ENCODE measurements around the gene ENPP6. TPM values are rescaled to one million over a fixed set of nuclear protein-coding genes. Genes with fewer than 3 reads are reported as not detected.

ENPP6 gene
- total and polyA plus RNA-seq, 2 experiments from 2014 or later = 0.11 TPM; not detected in 1

GRCh38 chr4:184259081-184259480, 41.4 kb upstream of the ENPP6 start:
- Histone ChIP-seq H3K79me2 (replicated peaks; ENCODE audit: insufficient read depth) (no peaks in the 10 kb centered on the region), H3K9me2 (ENCODE audit: insufficient read depth) (no peaks in the 10 kb centered on the region), H3K36me3 (ENCODE audit: insufficient read depth) (no peaks in the 10 kb centered on the region), H2AFZ (no peak overlapping the region), H3K27ac (ENCODE audit: low read depth) (no peak overlapping the region), H3K4me3 (no peak overlapping the region), H3F3A (replicated peaks; ENCODE audit: low read depth) (no peaks in the 10 kb centered on the region), H3K4me1 (ENCODE audit: insufficient read depth) (peaks cover 3% of the 10 kb centered on the region; the same call in 1 of the 2 replicates), H3K27me3 (ENCODE audit: insufficient read depth) (no peaks in the 10 kb centered on the region), H3K4me2 (no peak overlapping the region), H4K20me1 (replicated peaks; ENCODE audit: insufficient read depth) (no peaks in the 10 kb centered on the region)
- Mint-ChIP-seq H3K4me1 (peaks cover 6% of the 10 kb centered on the region; the same call in 2 of the 3 replicates), H3K36me3 (ENCODE audit: low read depth) (no peaks in the 10 kb centered on the region), H3K9me3 (peaks cover 3% of the 10 kb centered on the region; the same call in 1 of the 3 replicates), H3K27ac (no peak overlapping the region), H3K27me3 (ENCODE audit: insufficient read depth, low read depth, poor library complexity) (no peaks in the 10 kb centered on the region), H3K4me3 (no peak overlapping the region)
- ATAC-seq (no peak), DNase-seq (ENCODE audit: low spot score) (no peak)
- no peak for TF ChIP-seq ZNF331 (CRISPR knock-in tag; IDR thresholded peaks at IDR 0.05; ENCODE audit: low read depth)
- no peak for TF ChIP-seq ZNF462 (CRISPR knock-in tag; IDR thresholded peaks at IDR 0.05)
- TF ChIP-seq CREB1 (CRISPR knock-in tag; IDR thresholded peaks at IDR 0.05; ENCODE audit: low read depth) = no peak
- TF ChIP-seq EZH2 (IDR thresholded peaks at IDR 0.05; ENCODE audit: low read depth, unreplicated experiment) = no peak
- no peak for TF ChIP-seq ZNF114 (CRISPR knock-in tag; IDR thresholded peaks at IDR 0.05)
- TF ChIP-seq, protein P1, sequence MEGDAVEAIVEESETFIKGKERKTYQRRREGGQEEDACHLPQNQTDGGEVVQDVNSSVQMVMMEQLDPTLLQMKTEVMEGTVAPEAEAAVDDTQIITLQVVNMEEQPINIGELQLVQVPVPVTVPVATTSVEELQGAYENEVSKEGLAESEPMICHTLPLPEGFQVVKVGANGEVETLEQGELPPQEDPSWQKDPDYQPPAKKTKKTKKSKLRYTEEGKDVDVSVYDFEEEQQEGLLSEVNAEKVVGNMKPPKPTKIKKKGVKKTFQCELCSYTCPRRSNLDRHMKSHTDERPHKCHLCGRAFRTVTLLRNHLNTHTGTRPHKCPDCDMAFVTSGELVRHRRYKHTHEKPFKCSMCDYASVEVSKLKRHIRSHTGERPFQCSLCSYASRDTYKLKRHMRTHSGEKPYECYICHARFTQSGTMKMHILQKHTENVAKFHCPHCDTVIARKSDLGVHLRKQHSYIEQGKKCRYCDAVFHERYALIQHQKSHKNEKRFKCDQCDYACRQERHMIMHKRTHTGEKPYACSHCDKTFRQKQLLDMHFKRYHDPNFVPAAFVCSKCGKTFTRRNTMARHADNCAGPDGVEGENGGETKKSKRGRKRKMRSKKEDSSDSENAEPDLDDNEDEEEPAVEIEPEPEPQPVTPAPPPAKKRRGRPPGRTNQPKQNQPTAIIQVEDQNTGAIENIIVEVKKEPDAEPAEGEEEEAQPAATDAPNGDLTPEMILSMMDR (conservative IDR thresholded peaks at IDR 0.05; ENCODE audit: low read depth in 2 of 2) = no peak
- no peak for TF ChIP-seq EZH2phosphoT487 (IDR thresholded peaks at IDR 0.05; ENCODE audit: unreplicated experiment)
- no peak for TF ChIP-seq REST (IDR thresholded peaks at IDR 0.05; ENCODE audit: unreplicated experiment)
- TF ChIP-seq NANOG (IDR thresholded peaks at IDR 0.05; ENCODE audit: borderline replicate concordance) = no peak
- no peak for TF ChIP-seq JUNB (IDR thresholded peaks at IDR 0.05; ENCODE audit: unreplicated experiment)
- no peak for TF ChIP-seq POLR2AphosphoS5 (IDR thresholded peaks at IDR 0.05; ENCODE audit: low read depth)
- TF ChIP-seq STAT1 (IDR thresholded peaks at IDR 0.05; ENCODE audit: unreplicated experiment) = no peak
- TF ChIP-seq ETS1 (IDR thresholded peaks at IDR 0.05) = no peak
